DMS153 treated with DMSO at 0.1 percent for 48 hours (cell line): ENCODE data around the gene ARHGAP21.
"Not testable (repeated sequence)": the region's sequence is repeated elsewhere in the genome, so short reads cannot be mapped to it uniquely, and the experiment has no call there.

Experiments
- DNase-seq: peaks from one replicate; lab custom pipeline; 2025; ENCODE audit not compliant: unreplicated experiment; lab: John Stamatoyannopoulos, UW

Gene ARHGAP21

DNA sequence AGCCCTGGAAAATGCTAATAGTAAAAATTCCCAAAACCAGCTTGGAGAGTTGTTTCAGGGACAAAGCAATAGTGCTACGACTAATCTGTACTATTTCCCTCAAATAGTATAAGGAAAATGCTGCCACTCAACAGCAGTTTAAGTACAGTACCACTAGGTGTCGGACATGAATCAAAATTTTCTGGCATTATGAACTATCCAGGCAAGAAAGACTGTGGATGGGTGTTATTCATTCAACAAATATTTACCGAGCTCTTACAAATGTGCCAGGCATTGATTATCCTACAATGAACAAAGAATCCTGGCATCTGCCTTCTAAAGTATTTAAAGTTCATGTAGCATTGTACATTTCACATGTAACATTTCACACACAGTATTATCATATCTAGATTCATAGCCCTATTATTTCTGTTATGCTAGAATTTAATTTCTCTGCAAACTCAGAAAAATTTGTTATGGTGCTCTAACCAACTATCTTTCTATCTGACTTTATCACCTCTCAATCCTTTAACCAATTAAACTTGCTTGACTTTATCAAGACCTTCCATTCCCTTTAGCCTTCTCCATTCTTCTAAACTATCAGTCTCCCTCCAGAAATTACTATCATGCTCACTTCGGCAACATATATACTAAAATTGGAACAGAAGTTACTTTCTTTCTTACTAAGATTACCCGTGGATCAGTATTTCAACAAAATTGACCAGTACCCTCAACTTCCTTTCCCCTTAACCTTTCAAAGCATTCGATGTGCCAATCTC lies 80.6 kb downstream of the ARHGAP21 start:
- peak; percentile 36 for DNase-seq

DNA sequence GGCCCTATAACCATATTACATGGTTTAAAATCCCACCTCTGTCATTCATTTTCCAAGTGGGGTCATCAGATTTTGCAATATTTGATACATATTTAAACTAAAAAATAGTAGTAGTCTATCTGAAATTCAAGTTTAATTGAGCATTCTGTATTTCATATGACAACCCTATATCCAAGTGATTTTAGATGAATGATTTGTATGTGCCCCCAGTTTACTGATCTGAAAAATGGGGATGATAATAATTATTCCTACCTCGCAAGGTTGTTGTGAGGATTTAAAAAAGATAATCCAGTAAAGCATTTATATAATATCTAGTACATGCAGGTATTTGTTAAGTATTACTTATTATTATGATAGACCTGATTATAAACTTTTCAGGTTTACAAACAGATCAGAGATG lies 84.6 kb downstream of the ARHGAP21 start:
- no peak for DNase-seq

DNA sequence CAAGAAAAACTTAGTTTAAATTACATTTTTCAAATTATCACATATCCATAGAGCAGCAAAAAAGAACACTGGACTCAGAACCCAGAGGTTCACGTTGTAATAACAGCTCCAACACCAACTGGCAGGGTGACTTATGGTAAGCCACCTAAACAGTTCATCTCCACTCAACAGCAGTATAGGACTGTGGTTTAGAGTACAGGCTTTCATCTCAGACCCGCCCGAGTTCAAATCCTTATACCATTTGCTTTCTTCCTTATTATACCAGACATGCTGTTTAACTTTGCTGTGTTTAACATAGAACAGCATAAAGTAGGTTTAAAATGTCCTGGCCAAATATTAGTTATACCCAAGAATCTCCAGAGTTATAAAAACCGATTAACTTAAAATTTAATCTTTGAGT lies 97.9 kb downstream of the ARHGAP21 start:
- DNase-seq = no peak

DNA sequence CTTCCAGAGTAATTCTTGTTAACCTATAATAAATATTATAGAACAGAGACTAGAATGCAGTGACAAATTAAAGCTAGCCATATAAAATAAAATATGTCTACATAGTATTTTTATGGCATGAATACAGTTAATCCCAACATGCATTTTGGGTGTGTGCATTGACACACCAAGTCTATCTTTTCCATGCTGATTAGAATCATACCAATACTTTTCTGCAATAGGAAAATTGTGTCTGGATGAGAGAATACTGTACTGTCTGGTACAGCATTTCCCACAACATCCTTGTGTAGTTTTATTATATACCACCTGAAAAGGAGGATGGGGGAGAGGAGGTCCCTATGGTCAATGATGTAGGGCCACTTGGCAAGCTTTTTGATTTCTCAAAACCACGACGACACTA lies 100.3 kb downstream of the ARHGAP21 start:
- DNase-seq = no peak

DNA sequence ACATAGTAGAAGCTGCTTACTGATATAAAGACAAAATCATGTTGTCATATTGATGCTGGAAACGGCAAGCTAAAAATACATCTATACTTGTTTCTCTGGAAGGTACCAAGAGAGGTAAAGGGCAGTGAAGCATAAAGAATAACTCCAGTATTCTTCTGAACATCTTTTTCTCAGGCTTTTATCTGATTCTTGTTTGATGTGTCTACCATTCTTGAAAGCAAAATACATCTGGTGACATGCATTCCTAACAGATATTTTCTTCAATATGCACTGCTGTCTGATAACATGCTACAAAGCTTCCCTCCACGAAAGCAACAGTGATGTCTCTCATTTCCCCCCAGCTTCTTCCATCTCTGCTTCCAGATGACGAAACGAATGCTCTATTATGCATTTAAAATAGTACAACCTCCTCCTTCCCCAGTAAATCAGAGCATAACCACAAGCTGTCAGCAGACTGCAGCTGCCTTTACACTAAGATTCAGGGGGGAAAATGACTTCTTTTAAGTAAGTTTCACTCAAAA lies 100.8 kb downstream of the ARHGAP21 start:
- DNase-seq = no peak

DNA sequence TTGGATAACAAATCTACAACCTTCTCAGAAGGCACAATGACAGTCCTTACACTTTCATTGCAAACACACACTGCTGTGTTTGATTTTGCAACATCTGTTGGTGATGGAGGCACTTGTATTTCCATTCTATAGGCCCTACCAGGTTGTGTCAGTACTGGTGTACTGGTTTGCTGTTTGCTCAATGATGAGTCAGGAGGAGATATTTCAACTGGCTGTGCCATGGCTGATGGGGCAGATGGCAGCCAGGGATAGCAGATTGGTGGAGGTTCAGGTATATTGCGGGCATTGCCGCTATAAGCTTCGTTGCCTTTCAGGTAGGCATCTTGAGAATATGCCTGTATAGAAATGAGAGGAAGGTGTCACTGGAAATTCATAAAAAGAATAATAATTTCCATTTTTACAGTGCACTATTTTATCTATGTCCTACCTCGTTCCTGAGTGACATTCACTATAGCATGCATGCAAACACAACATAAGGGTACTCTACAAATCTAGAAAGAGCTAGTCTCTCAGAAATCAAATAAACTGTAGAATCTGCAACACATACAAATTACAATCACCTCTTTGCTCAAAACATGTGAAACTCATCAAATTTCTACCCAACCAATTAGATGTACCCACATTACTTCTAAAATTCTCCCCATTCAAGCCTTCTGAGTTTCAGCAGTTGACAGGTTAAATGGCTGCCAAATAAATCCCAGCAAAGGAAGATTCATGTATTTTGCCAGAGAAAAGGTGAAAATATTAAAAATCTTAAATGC lies 102.5 kb downstream of the ARHGAP21 start:
- not testable (repeated sequence) for DNase-seq

DNA sequence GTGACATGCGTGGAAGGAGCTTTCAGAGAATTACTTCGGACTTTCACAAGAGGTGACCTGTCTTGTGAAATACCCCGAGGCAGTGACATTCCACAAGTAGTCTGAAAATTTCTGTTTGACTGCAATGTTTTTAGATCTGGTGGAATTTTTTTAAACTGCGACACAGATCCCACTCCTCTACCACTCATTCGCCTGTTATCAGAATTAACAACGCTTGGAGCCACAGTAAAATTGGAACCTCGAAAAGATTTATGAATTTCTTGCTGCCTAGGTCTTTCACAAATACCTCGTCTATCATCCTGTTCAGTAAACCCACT lies 103.7 kb downstream of the ARHGAP21 start:
- not testable (repeated sequence) for DNase-seq

DNA sequence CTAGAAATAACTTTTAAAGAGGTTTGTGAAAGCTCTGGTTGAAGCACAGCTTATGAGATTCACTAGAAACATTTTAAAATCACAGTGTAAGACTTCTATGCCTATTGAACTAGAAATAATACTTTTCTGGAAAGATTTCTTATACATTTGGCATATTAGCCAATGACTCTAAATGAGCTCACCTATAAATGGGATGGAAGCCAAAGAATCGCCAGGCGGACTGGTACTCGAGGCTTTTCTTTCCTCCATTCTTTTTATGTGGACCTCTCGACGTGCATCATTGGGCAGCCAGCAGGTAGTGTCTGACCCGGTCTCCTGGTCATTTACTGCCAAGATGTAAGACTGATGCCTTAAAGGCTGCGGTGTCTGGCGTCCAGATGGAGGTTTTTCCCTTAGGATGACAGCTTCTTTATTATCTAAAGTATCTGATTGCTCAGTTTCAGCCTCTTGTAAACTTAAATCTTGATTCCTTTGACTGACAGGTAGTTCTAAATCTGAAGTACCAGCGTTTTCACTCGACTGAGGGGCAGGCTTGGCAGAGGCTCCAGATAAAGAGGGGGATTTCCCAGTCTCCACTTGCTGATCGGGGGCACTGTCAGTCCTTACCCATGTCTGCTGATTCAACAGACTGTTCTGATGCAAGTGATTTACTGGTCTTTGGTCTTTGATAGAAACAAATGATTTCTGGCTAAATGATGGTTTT lies 104.2 kb downstream of the ARHGAP21 start:
- not testable (repeated sequence) for DNase-seq

DNA sequence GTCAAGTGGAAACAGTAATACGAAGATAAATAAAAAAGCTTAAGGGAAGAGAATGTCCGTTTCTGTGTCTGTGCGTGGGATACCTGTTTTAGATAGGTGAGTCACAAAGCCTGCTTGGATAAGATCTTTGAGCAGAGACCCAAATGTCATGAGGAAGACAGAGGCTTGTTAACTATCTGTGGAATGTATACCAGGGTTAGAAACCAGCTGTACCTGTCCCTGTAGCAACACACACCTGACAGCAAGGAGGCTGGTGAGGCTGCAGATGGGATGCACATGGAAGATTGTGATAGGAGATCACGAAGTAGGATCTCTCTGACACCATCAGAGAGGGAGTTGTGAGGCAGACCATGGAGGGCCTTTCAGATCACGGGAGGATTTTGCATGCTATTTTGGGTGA lies 105.3 kb downstream of the ARHGAP21 start:
- no peak for DNase-seq

DNA sequence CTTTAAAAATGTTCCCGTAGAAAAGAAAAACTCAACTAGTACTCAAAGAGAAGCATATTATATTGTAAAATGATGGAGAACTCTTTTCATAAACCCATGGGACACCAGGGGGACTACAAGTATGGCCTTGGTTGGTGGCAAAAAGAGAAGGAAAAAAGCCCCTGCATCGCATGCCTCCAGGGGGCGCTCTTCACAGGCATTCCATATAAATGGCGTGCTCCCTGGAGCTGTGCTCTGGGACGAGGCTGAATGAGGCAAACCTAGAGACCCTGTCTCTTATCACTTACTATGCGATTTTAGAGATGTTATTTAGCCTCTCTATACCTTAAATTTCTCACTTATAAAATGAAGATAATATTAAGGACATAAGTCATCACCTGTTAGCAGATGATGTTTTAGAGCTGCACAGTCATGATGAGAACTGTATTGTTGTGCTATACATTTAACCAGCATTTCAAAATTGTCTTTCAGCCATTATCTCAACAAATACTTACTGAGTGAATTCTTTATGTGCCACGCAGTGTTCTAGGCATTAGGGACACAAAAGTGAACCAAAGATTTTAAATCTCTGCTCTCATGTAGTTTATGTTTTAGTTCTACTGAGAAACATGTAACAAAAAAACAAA lies 105.8 kb downstream of the ARHGAP21 start:
- no peak for DNase-seq

DNA sequence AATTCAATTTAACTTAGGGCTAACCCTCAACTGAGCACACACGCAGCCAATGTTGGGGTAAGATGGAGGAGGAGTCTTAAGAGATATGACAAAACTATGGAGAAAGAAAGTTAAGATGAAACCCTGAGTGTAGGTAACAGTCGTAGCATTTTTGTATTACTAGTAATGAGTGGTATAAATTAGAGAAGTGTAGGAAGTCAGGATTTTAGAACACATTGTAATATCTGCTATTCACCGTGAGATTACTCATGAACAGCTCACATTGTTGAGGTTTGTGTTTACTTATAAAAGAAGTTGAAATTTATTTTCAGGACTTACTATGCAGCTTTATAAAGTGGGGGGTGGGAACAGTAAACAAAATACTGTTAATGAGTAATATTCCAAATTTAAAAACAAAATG lies 107.2 kb downstream of the ARHGAP21 start:
- DNase-seq = no peak

DNA sequence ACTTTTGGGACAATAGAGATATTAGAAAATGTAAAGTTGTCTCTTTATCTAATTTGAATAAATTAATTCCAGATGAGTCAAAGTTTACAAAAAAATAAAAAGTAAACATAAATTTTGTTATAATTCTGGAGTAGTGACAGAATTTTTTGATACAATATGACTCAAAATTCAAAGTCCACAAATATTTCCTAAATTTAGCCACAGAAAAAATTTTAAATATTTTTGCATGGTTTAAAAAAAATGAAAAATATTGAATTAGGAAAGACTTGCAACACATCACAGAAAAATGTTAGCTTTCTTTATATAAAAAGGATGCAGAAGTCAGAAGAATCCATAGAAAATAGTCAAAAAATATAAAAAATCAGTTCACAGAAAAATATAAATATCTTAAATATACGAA lies 117.7 kb downstream of the ARHGAP21 start:
- DNase-seq = no peak

DNA sequence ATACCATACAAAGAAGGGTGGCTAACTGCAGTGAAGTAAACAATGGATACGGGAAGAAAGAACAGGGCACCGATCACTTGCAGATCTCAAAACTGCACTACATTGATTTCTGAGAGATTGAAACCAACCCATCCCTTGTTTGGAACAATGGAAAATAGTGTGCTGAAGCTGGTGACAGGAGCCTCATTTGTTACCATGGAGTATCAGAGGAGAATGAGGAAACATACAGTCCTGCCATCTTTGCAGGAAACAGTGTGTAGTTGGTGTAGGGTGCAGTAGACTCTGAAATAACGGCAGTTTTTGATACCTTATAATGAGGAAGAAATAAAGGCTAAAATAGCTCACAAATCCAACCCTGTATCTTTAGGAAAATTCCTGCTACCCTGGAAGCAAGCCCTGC lies 118.5 kb downstream of the ARHGAP21 start:
- DNase-seq = no peak

DNA sequence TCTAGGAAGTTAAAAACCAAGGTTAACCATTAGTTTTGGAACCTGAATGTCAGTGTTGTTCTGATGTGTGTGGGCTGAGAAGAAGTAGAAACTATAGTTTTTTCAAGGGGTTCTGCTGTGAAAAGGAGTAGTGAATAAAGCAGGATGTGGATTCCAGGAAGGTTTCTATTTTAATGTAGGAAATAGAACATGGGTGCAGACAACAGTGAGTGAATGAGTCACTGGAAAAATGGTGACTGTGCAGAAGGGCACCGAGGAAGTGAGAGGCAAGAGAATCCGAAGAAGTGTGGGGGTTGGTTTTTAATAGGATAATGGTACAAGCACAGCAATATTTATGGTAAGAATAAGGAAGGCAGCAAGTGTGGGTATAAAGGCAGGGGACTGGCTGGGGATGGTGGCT lies 120.4 kb downstream of the ARHGAP21 start:
- DNase-seq = no peak

DNA sequence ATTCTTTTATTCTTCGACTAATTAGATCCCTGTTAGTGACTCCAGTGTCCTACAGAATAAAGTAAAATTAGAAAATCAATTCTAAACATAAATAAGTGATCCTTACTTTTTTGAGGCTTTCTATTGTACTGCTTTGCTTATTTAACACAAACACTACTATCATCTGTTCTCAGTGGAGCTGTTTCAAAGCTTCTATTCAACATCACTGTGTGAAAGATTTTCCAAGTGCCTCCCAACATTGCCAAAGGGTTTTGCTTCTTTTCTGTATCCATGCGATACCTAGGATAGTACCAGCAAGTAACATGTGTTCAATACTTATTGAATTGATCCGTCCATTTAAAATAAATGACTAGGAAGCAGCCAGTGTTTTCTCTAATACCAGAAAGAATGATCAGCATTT lies 125.7 kb downstream of the ARHGAP21 start:
- DNase-seq = no peak

DNA sequence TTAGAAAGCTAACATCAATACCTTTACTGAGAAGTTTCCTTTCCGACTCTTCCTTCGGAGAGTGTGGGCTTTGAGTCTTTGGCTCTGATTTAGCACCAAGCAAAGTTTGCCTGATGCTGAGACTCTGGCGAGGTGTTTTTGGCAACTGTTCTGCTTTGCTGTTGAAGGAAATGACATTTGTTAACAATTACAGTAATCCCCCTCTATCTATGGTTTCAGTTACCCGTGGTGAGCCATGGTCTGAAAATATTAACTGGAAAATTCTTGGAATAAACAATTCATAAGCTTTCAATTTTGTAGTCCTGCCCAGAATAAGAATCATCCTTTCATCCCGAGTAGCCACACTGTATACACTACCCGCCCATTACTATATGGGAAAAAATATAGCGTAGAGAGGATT lies 126.3 kb downstream of the ARHGAP21 start:
- no peak for DNase-seq

DNA sequence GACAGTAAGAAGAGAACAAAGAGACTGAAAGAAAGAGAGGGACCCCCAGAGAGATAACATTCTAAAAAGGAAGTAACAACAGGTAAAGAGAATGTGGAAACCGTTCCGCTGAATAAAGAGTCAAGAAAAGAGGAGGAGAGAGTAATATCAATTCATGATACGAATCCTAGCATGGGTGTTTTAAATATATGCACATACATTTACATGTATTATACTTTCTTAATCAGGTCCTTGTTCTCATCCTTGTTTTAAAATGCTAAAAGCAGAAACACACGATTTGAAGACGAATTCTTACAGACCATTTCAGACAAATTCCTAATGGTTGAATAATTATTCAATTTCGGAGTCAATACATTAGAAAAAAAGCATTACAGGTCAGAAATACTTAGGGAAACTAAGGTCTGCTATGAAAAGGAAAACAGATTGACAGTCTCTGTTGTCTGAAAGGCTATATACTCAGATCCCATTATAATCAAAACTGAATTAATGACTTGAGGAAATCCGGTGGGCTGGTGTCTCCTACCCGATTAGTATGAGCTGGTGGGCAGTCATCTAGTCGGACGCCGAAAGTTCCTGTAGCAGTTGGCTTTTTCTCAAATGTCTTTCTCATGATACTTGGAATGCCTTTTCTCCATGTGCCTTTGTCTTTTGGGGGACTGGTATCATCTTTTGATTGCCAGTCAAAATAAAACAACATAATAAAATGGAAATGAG lies 127.3 kb downstream of the ARHGAP21 start:
- no peak for DNase-seq

DNA sequence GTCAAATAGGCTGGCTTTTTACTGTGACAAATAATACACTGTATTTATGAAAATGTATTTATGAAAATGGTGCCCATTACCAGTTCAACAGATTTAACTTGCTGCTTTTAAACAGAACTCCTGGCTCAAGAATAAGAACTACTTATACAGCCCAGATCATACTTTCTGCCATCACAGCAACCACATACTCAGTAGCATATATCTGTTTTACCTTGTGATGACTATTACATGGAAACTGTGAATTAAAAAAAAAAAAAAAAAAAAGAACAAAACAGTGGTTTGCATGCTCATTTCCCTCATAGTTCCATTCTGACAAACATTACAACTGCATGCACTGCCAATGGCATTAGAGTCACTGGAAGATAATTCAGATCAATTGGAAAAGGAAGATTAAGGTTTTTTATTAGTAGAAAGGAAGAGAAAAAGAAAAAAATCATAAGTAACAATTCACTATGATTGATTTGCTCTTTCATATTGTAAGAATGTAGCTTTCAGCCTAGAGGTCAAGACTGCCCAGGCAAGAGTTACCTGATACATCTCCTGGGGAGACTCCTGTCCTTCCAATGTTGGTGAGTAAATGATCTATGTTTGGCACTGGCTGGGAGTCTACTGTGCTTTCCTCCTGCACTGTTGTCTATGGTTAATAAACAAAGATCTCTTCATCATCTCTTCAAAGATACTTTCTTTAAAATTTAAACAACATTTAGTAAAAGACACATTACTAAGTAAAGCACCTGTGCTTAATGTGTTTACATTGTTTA lies 132.8 kb downstream of the ARHGAP21 start:
- no peak for DNase-seq

DNA sequence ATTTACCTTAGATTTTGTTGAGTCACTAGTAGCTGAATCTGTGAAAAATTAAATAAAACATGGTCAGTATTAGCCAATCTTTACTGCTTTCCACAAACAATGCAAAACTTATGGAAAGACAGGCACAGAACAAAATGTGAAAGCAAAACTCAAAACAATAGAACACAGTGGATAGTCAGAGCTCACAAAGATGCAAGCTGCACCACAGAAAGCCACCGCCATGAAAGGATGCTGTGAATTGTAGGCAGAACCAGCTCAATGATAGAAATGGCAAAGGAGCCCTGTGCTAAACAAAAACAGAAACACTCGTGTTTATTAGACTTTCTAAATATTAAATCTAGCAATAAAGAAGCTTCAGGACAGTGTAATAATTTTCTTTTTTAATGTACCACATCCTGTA lies 134.4 kb downstream of the ARHGAP21 start:
- no peak for DNase-seq

DNA sequence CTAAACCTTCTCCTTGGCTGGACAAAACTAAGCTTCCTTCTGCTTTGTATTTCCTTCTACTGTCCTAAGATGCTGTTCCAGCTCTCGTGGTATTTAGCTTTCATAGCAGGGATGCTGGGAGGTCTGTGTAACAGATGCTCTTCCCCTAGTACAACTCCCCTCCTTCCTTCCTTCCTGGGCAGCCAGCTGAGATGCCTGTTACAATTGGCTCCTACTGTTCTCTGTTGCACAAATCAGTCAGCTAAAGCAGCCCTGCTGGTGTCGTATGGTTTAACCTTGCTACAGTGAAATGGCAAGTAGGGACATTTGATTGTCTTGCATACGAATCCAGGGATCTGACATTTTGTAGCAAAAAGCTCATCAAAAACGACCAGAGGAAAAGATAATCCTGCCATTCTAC lies 143.8 kb downstream of the ARHGAP21 start:
- DNase-seq = no peak
